Calu3 (cell line): ENCODE measurements around the gene JAZF1. TPM values are rescaled to one million over a fixed set of nuclear protein-coding genes. Genes with fewer than 3 reads are reported as not detected.

Experiments
- BruUV-seq: library from RNA; stranded (reverse); fragments of 400-500 nt; replicated peaks from 2 replicates; lab custom pipeline; 2021; lab: Mats Ljungman, UMichigan
- CTCF ChIA-PET: fragments of 300-600 bp; sonication (Branson Sonifier 250); formaldehyde crosslinking; loops from one replicate; lab custom pipeline; 2022; ENCODE audit warnings: antibody characterized with exemption; lab: Charles Lee
- DNase-seq: peaks from one replicate; pipeline ENCODE4 v3.0.0; 2022
- H3K27ac Mint-ChIP-seq: one replicate; pipeline ENCODE4 v1.8.0; 2022; ENCODE audit warnings: mixed read lengths; ENCODE audit not compliant: unreplicated experiment
- H3K27me3 Mint-ChIP-seq: one replicate; pipeline ENCODE4 v1.8.0; 2022; ENCODE audit warnings: mixed read lengths; ENCODE audit not compliant: unreplicated experiment
- H3K36me3 Mint-ChIP-seq: one replicate; pipeline ENCODE4 v1.8.0; 2022; ENCODE audit warnings: mild to moderate bottlenecking, moderate library complexity, mixed read lengths; ENCODE audit not compliant: insufficient read depth, unreplicated experiment
- H3K4me1 Mint-ChIP-seq: one replicate; pipeline ENCODE4 v1.8.0; 2022; ENCODE audit warnings: mild to moderate bottlenecking, low read depth, mixed read lengths; ENCODE audit not compliant: unreplicated experiment
- H3K4me3 Mint-ChIP-seq: one replicate; pipeline ENCODE4 v1.8.0; 2022; ENCODE audit warnings: mild to moderate bottlenecking, low read depth, moderate library complexity, mixed read lengths; ENCODE audit not compliant: unreplicated experiment
- H3K9me3 Mint-ChIP-seq: one replicate; pipeline ENCODE4 v1.8.0; 2022; ENCODE audit warnings: low read depth, mixed read lengths; ENCODE audit not compliant: unreplicated experiment
- intact Hi-C: fragments of 100-400 bp; cut with micrococcal nuclease; formaldehyde crosslinking; loops from one replicate; pipeline ENCODE4 v1.10.0; 2022; ENCODE audit not compliant: unreplicated experiment
- total RNA-seq: library from RNA; stranded (reverse); gene quantifications from 2 replicates; pipeline ENCODE4 v1.2.3, GENCODE V29; 2022
- TF ChIP-seq, protein P1 (sequence below): fragments of 200-600 bp; IDR thresholded peaks from one replicate; pipeline ENCODE4 v1.8.0; 2022; ENCODE audit warnings: antibody characterized with exemption; ENCODE audit not compliant: unreplicated experiment

Gene JAZF1
- total RNA-seq, 1 experiment from 2014 or later, result 10.7 TPM

DNA sequence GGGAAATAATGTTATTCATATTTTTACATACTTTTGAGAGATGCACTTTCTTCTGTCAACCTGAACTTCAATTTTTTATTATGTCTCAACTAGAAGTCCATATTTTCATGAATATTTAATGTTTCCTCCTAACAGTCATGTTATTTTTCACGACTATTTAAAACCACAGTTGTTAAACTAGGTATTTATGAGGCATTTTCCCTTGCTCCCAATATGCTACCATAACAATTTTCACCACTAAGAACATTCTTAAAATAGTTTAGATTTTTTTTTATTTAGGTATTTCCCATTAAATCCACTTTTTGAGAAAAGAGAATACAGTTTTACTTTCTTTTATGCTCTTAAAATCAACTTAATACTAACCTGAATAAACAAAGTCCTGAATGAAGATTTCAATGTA, 89.4 kb downstream of the JAZF1 start:
- BruUV-seq, result no TSS peak
- CTCF ChIA-PET, result interaction anchor here (0.7 to 1.0 kb wide), 2 partner anchors 27 to 276 kb away, joined by 3 to 4 read pairs; no protein-coding TSS in a partner anchor

DNA sequence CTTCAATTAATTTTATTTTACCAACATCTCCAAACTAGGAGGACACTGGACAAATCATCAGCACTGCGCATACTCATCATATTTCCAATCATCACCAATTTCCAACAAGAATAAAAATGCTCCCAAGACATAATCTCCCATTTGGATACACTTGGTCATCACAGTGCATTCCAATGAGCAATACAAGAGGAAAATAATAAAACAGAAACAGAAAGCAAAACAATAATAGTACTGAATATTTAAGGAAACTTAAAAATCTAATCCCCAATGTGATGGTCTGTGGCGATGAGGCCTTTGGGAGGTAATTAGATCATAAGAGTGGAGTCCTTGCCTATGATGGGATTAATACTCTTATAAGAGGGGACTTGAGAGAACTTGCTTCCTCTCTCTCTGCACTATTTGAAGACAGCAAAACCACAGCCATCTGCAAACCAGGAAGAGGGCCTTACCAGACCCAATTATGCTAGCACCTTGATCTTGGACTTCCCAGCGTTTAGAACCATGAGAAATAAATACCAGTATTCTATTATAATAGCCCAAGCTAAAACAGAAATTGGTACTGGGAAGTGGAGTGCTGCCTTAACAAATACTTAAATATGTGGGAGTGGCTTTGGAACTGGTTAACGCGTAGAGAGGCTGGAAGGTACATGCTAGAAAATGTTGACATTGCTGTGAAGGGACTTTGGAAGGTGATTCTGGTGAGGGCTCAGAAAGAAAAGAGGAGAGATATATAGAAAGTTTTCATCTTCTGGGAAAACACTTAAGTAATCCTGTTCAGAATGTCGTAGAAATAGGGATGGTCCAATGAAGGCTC, 91.5 kb downstream of the JAZF1 start:
- no peak for DNase-seq
- TF ChIP-seq, protein P1, sequence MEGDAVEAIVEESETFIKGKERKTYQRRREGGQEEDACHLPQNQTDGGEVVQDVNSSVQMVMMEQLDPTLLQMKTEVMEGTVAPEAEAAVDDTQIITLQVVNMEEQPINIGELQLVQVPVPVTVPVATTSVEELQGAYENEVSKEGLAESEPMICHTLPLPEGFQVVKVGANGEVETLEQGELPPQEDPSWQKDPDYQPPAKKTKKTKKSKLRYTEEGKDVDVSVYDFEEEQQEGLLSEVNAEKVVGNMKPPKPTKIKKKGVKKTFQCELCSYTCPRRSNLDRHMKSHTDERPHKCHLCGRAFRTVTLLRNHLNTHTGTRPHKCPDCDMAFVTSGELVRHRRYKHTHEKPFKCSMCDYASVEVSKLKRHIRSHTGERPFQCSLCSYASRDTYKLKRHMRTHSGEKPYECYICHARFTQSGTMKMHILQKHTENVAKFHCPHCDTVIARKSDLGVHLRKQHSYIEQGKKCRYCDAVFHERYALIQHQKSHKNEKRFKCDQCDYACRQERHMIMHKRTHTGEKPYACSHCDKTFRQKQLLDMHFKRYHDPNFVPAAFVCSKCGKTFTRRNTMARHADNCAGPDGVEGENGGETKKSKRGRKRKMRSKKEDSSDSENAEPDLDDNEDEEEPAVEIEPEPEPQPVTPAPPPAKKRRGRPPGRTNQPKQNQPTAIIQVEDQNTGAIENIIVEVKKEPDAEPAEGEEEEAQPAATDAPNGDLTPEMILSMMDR, result no peak
- no peaks in the 10 kb centered on the region for H3K36me3 Mint-ChIP-seq
- H3K27ac Mint-ChIP-seq, result no peak overlapping the region
- BruUV-seq, result no TSS peak
- CTCF ChIA-PET, result interaction anchor here (1.2 kb wide), 1 partner anchor 27 kb away, joined by 5 read pairs; no protein-coding TSS in a partner anchor
- no peaks in the 10 kb centered on the region for H3K9me3 Mint-ChIP-seq
- no peak overlapping the region for H3K4me3 Mint-ChIP-seq
- intact Hi-C loops, result no loop called here
- H3K4me1 Mint-ChIP-seq, result no peaks in the 10 kb centered on the region
- no peaks in the 10 kb centered on the region for H3K27me3 Mint-ChIP-seq

More for the DNA sequence above, 89.4 kb downstream of the JAZF1 start:
- no peaks in the 10 kb centered on the region for H3K27me3 Mint-ChIP-seq
- H3K9me3 Mint-ChIP-seq, result no peaks in the 10 kb centered on the region
- DNase-seq, result no peak
- no peaks in the 10 kb centered on the region for H3K4me1 Mint-ChIP-seq
- H3K36me3 Mint-ChIP-seq, result no peaks in the 10 kb centered on the region
- TF ChIP-seq, protein P1, result no peak
- no peak overlapping the region for H3K4me3 Mint-ChIP-seq
- H3K27ac Mint-ChIP-seq, result no peak overlapping the region
- intact Hi-C loops, result no loop called here

DNA sequence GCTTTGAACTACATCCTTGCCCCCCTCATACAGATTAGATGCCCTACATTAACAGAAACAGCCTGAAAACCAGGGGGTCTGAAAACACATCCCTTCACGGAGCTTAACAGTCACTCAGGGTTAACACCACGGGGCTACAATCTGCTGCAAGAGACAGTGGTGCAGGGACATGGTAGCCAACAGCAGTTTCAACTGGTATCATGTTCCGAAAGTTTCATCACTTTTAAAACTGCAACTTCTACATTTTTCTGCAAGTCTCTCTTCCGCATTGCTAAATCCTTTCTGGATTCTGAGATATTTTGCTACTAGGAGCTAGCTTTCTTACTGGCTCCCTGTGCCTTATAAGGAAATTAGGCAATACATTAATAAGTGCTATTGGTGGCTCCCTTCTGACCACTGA, 92.6 kb downstream of the JAZF1 start:
- H3K36me3 Mint-ChIP-seq, result no peaks in the 10 kb centered on the region
- no peak overlapping the region for H3K4me3 Mint-ChIP-seq
- no peak overlapping the region for H3K27ac Mint-ChIP-seq
- H3K27me3 Mint-ChIP-seq, result no peaks in the 10 kb centered on the region
- H3K4me1 Mint-ChIP-seq, result no peaks in the 10 kb centered on the region
- intact Hi-C loops, result no loop called here
- CTCF ChIA-PET, result interaction anchor here (1.2 kb wide), 1 partner anchor 26 kb away, joined by 4 read pairs; no protein-coding TSS in a partner anchor
- no peaks in the 10 kb centered on the region for H3K9me3 Mint-ChIP-seq
- DNase-seq, result no peak
- TF ChIP-seq, protein P1, result no peak
- BruUV-seq, result no TSS peak

DNA sequence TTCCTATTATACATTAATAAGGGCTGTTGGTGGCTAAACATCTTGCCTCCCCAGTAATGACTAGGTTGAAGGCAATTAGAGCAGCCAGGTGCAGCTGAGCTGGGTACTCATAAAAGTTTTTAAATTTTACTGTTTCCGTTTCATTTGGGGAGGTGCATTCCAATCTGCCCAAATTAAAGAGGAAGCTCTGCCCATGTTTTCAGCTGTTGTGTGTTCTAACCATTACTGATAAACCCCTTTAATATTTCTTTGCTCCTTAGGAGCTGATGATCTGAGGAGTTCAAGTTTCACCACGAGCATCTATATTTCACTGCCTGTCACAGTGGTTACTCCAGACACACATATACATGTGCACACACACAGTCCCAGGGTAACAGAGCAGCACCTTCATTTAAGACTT, 94.4 kb downstream of the JAZF1 start:
- Mint-ChIP-seq H3K27ac (no peak overlapping the region), H3K36me3 (no peaks in the 10 kb centered on the region), H3K27me3 (no peaks in the 10 kb centered on the region), H3K9me3 (no peaks in the 10 kb centered on the region), H3K4me3 (no peak overlapping the region), H3K4me1 (peaks cover 3% of the 10 kb centered on the region)
- TF ChIP-seq, protein P1, result no peak
- CTCF ChIA-PET, result interaction anchor here (1.5 kb wide), 1 partner anchor 24 kb away, joined by 4 read pairs; no protein-coding TSS in a partner anchor
- DNase-seq, result no peak
- intact Hi-C loops, result no loop called here
- BruUV-seq, result no TSS peak
